Pancreas (tissue), 10 donors: ENCODE results near the gene ITPA. TPM values are rescaled to one million over a fixed set of nuclear protein-coding genes. Genes with fewer than 3 reads are reported as not detected.
A peak's percentile ranks its signal among the peaks of the same experiment; 100 is the strongest.

ENCODE experiments used
- ATAC-seq, 4 donors: fragments of 200-7000 bp; cut with Tn5 transposase; one replicate each; pipeline versions ENCODE4 v1.8.0 to v1.9.1; 2020; ENCODE audit warnings: mild to moderate bottlenecking in 4 of 4, moderate library complexity in 4 of 4
- DNase-seq, 6 donors: peaks; one replicate each; pipeline ENCODE4 v3.0.0-alpha.2; 2020
- FAIRE-seq: peaks from 2 replicates; lab custom pipeline; 2012; peaks lifted over from hg19 to GRCh38; lab: Jason Lieb, UNC
- H3K27ac ChIP-seq, 4 donors: fragments of 200-600 bp; sonication (generic); 1 replicate in 3 of 4; 2 replicates in 1 of 4; pipeline versions ENCODE4 v1.5.0 to v1.8.0; 2020
- H3K27me3 ChIP-seq, 4 donors: fragments of 200-600 bp; one replicate each; pipeline ENCODE4 v1.8.0; 2021
- H3K36me3 ChIP-seq, 3 donors: fragments of 200-600 bp; sonication (generic) in 1 of 3; one replicate each; pipeline versions ENCODE4 v1.5.0 to v1.8.0; 2020 to 2021
- H3K4me1 ChIP-seq, 3 donors: fragments of 200-600 bp; one replicate each; pipeline ENCODE4 v1.8.0; 2021
- H3K4me3 ChIP-seq, 4 donors: fragments of 200-600 bp; sonication (generic) in 2 of 4; one replicate each; pipeline versions ENCODE4 v1.5.0 to v1.8.0; 2020 to 2021
- H3K9me3 ChIP-seq, 4 donors: fragments of 200-600 bp; one replicate each; pipeline ENCODE4 v1.8.0; 2021
- CTCF ChIP-seq, 4 donors: fragments of 200-600 bp; sonication (generic) in 3 of 4; IDR thresholded peaks; one replicate each; pipeline versions ENCODE4 v1.5.0 to v1.8.0; 2021; ENCODE audit warnings: antibody characterized with exemption in 4 of 4
- WGBS, 2 donors: extraction: QIAGEN DNeasy Blood & Tissue Kit; methylation state at CpG; one replicate each; pipeline ENCODE4 v1.1.7; 2013; 5-methylcytosine and 5-hydroxymethylcytosine counted together
- intact Hi-C, 3 donors: fragments of 100-400 bp; cut with DNase I; formaldehyde crosslinking; loops; one replicate each; pipeline versions ENCODE4 v1.11.1 to v1.14.2; 2022
- polyA plus RNA-seq, 2 donors: library from polyadenylated mRNA; stranded (reverse); fragments of 200-250 nt; gene quantifications; one replicate each; pipeline ENCODE4 v1.2.3, GENCODE V29; 2013
- total RNA-seq, 6 donors: library from RNA; stranded (reverse); fragmentation: NEBNext Ultra II Directional in 4 of 6; extraction: Animal tissue kit (Norgen Biotek cat#: 25700) in 4 of 6; gene quantifications; one replicate each; pipeline versions ENCODE4 v1.2.1 to v1.2.4, GENCODE V29; 2021 to 2023
- donor health status: healthy with polysubstance abuse.
- donor health status: DM: no; HTN: no; CAD: no; lungs with moderate emphysema.
- donor health status: DM: no; HTN: no; CAD: no.
- donor health status: control.
- donor health status: control.
- donor health status: Bipolar disorder and iron deficiency.
- donor health status: DM: yes; HTN: yes; CAD: no.
- donor health status: DM: no; HTN: no; CAD: no.
- donor health status: DM: no; HTN: no; CAD: no.
- donor health status: DM: yes; HTN: yes; CAD: no.

ITPA gene
- total and polyA plus RNA-seq, 8 donors: 14.2 to 111 (median 25.9) TPM

DNA sequence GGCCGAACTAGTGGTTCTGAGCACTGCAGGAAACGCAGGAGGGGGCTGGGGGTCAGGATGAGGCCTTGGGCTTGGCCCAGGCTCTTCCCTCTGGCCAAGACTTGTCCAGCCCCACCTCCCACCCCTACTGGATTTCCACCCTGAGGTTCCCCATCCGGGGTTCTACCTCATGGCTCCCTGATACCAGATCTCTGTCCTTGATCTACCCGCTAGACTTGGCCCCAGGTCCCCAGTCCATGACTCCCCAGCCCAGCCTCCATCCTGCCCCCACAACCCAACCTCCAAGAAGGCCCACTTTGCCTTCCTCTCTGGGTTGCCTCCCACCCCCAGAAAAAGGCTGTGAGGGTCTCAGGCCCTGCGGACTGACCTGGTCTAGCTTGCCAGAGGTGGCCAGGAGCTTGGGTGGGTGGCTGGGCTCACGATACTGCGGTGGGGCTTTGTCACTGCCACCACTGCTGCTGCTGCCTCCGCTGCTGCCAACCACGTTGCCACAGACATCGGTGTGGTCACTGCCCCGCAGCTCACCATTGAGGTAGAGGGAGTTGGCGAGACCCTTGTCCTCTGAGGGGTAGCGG, 42.9 kb upstream of the ITPA start:
- WGBS, 2 donors: 88 to 90% methylated on average over 13 of the region's 13 CpGs
- intact Hi-C loops: no loop called here

DNA sequence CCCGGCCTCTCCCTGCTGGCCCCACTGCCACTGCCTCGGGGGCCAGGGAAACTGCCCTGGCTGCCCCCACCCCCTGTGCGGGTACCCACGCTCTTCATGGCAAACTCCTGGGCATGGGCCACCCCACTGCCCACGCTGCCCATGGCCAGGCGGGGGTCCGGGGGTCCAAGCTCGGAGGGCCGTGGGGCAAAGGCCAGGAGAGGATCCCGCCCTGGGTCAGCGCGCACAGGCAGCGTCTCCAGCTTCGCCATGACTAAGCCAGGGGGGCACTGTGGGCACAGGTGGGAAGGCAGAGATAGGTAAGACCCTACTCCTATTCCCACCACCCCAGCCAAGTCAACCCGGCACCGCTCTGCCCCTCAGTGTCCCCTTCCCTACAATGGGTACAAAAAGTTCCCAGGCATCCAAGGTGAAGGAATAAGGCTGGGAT, 42.4 kb upstream of the ITPA start:
- FAIRE-seq: no peak
- DNase-seq: peak in 1 of 6 donors; percentile 53

More for the DNA sequence above, 42.9 kb upstream of the ITPA start:
- Histone ChIP-seq H3K27me3 (no peaks in the 10 kb centered on the region), H3K4me1 (peaks cover 0 to 9% (median 3%) of the 10 kb centered on the region in 3 donors), H3K27ac (no peak overlapping the region), H3K9me3 (no peaks in the 10 kb centered on the region), H3K4me3 (no peak overlapping the region), H3K36me3 (no peaks in the 10 kb centered on the region)
- no peak for FAIRE-seq
- no peak for ATAC-seq
- TF ChIP-seq CTCF (IDR thresholded peaks at IDR 0.05): no peak
- DNase-seq: peak in 1 of 6 donors; percentile 77

DNA sequence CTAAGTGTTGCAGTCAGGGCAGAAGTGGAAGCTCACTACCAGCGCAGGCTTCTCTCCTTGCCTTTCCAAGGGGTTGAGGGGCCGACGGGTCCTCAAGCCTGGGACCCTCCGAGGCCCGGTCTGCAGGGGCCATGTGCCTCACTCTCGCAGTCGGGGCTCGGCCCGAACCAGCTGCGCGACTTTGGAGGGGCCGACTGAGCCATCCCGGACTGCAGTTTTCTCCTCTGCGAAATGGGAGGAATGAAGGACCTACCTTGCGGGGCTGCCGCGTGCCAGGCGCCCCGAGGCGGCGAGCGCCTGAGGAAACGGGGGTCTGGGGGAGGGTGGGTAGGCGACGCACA, 41.6 kb upstream of the ITPA start:
- ATAC-seq: peak; percentile 5 to 19 (median 8)
- DNase-seq: peak in 1 of 6 donors; percentile 45
- H3K27ac ChIP-seq: peak overlapping the region; percentile 37 to 59 (median 55)
- no peak for TF ChIP-seq CTCF (IDR thresholded peaks at IDR 0.05)
- intact Hi-C loops: no loop called here
- H3K4me3 ChIP-seq: peak overlapping the region; percentile 31 to 72 (median 52)
- H3K27me3 ChIP-seq: no peaks in the 10 kb centered on the region
- no peaks in the 10 kb centered on the region for H3K36me3 ChIP-seq
- peaks cover 4 to 8% (median 5%) of the 10 kb centered on the region in 3 donors for H3K4me1 ChIP-seq
- no peaks in the 10 kb centered on the region for H3K9me3 ChIP-seq
- FAIRE-seq: no peak
- 12 to 14% methylated on average over 25 of the region's 25 CpGs for WGBS, 2 donors

More for the DNA sequence above, 42.4 kb upstream of the ITPA start:
- no peak for TF ChIP-seq CTCF (IDR thresholded peaks at IDR 0.05)
- WGBS, 2 donors: 93 to 96% methylated on average over 16 of the region's 16 CpGs
- H3K27ac ChIP-seq: no peak overlapping the region
- no peak for ATAC-seq
- H3K4me1 ChIP-seq: peaks cover 0 to 9% (median 3%) of the 10 kb centered on the region in 3 donors
- no peaks in the 10 kb centered on the region for H3K36me3 ChIP-seq
- H3K27me3 ChIP-seq: no peaks in the 10 kb centered on the region
- intact Hi-C loops: no loop called here
- peak overlapping the region in 2 of 4 donors; percentile 64 to 72 for H3K4me3 ChIP-seq
- no peaks in the 10 kb centered on the region for H3K9me3 ChIP-seq

DNA sequence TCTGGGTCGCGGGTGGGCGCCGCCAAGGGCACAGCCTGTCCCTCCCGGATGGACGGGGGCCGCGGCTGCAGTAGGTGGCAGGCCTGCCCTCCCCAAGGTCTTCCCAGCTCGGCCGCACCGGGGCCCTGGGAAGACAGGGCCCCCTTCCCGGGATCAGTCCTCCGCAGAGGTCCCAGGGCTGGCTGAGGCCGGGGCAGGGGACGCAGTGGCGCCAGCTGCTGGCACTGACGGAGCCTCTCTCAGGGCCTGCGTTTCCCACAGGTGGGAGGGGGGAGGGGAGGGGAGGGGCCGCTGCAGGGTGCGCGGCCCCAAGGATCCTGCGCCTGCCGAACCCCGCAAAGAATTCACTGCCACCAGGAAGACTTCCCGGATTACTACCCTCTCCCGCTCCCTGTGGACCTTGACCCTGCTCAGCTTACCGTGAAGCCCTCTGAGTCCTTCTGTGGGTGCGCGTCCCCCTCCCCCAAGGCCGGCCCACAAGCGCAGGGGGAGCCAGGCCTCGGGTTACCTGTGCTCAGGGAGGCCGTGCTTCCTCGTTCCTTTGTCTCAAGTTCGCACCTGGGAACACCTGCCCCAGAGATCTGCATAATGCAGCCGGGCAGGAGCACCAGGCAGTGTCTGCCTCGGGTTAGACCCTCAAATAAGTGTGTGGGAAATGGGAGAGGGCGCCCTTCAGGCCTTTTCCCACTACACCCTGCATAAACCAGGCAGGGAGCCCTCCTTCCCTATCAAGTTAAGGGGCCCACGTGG, 41.0 kb upstream of the ITPA start:
- intact Hi-C loops: no loop called here
- H3K4me3 ChIP-seq: peak overlapping the region; percentile 31 to 72 (median 52)
- 7 to 15% methylated on average over 31 to 39 of the region's 39 CpGs for WGBS, 2 donors
- H3K36me3 ChIP-seq: no peaks in the 10 kb centered on the region
- peak; percentile 70 to 90 (median 78) for DNase-seq
- H3K9me3 ChIP-seq: no peaks in the 10 kb centered on the region
- no peak for FAIRE-seq
- TF ChIP-seq CTCF (IDR thresholded peaks at IDR 0.05): no peak
- peak overlapping the region; percentile 37 to 59 (median 55) for H3K27ac ChIP-seq
- H3K4me1 ChIP-seq: peaks cover 4 to 8% (median 5%) of the 10 kb centered on the region in 3 donors
- no peaks in the 10 kb centered on the region for H3K27me3 ChIP-seq
- ATAC-seq: peak; percentile 80 to 86 (median 84)
